WTC11 (cell line): ENCODE results near the gene ASTN2. TPM values are rescaled to one million over a fixed set of nuclear protein-coding genes. Genes with fewer than 3 reads are reported as not detected.

ENCODE experiments used
- ATAC-seq: fragments of 200-7000 bp; cut with Tn5 transposase; 2 replicates; pipeline ENCODE4 v1.10.0; 2021; ENCODE audit warnings: mild to moderate bottlenecking, moderate library complexity
- CTCF ChIA-PET: fragments of 300-600 bp; sonication (Branson Sonifier 250); formaldehyde crosslinking; loops from one replicate; lab custom pipeline; 2021; ENCODE audit warnings: antibody characterized with exemption; lab: Charles Lee
- POLR2A ChIA-PET: fragments of 350-600 bp; sonication (Branson Sonifier 250); formaldehyde crosslinking; loops from one replicate; lab custom pipeline; 2021; ENCODE audit warnings: antibody characterized with exemption; lab: Charles Lee
- DNase-seq: peaks from one replicate; pipeline ENCODE4 v3.0.0; 2021; ENCODE audit warnings: low spot score
- H3K27ac Mint-ChIP-seq: 2 replicates; pipeline ENCODE4 v1.8.0; 2021; ENCODE audit warnings: mixed read lengths
- H3K27me3 Mint-ChIP-seq: 2 replicates; pipeline ENCODE4 v1.8.0; 2021; ENCODE audit warnings: low read depth, mild to moderate bottlenecking, moderate library complexity, mixed read lengths
- H3K36me3 Mint-ChIP-seq: 2 replicates; pipeline ENCODE4 v1.8.0; 2021; ENCODE audit warnings: mixed read lengths
- H3K4me1 Mint-ChIP-seq: 2 replicates; pipeline ENCODE4 v1.8.0; 2022; ENCODE audit warnings: mixed read lengths
- H3K4me3 Mint-ChIP-seq: 2 replicates; pipeline ENCODE4 v1.8.0; 2021; ENCODE audit warnings: mild to moderate bottlenecking, moderate library complexity, mixed read lengths
- H3K9me3 Mint-ChIP-seq: 2 replicates; pipeline ENCODE4 v1.8.0; 2021; ENCODE audit warnings: mixed read lengths
- ATF1 ChIP-seq: sonication (generic); formaldehyde crosslinking; IDR thresholded peaks from 2 replicates; pipeline ENCODE4 v1.8.1; 2023; ENCODE audit warnings: mild to moderate bottlenecking, moderate library complexity, missing genetic modification reagents
- FOXJ3 ChIP-seq: sonication (generic); formaldehyde crosslinking; IDR thresholded peaks from 2 replicates; pipeline ENCODE4 v1.9.0; 2021; ENCODE audit warnings: missing genetic modification reagents, mild to moderate bottlenecking, borderline replicate concordance
- GRHL2 ChIP-seq: fragments of 250-450 bp; sonication (Bioruptor Pico); IDR thresholded peaks from 2 replicates; pipeline ENCODE4 v1.8.0; 2022; ENCODE audit warnings: mild to moderate bottlenecking, moderate library complexity; ENCODE audit not compliant: insufficient replicate concordance, severe bottlenecking
- GTF2I ChIP-seq: fragments of 250-450 bp; sonication (Bioruptor Pico); conservative IDR thresholded peaks from 2 replicates; pipeline ENCODE4 v1.4.0; 2021; ENCODE audit warnings: mild to moderate bottlenecking
- TEAD4 ChIP-seq: sonication (generic); formaldehyde crosslinking; IDR thresholded peaks from 2 replicates; pipeline ENCODE4 v1.8.0; 2022; ENCODE audit warnings: mild to moderate bottlenecking, missing genetic modification reagents
- ZNF232 ChIP-seq: sonication (generic); formaldehyde crosslinking; IDR thresholded peaks from 2 replicates; pipeline ENCODE4 v1.8.0; 2022; ENCODE audit warnings: mild to moderate bottlenecking, missing genetic modification reagents
- ZNF671 ChIP-seq: fragments of 250-450 bp; sonication (Bioruptor Pico); IDR thresholded peaks from 2 replicates; pipeline ENCODE4 v1.8.0; 2021; ENCODE audit warnings: mild to moderate bottlenecking
- total RNA-seq: library from RNA; stranded (reverse); gene quantifications from 3 replicates; pipeline ENCODE4 v1.2.3, GENCODE V29; 2021
- TF ChIP-seq, protein P1 (sequence below): sonication (generic); formaldehyde crosslinking; IDR thresholded peaks from 2 replicates; pipeline ENCODE4 v1.8.1; 2023; ENCODE audit warnings: mild to moderate bottlenecking, missing genetic modification reagents
- TF ChIP-seq, protein P2 (sequence below): sonication (generic); formaldehyde crosslinking; IDR thresholded peaks from 2 replicates; pipeline ENCODE4 v1.8.1; 2023; ENCODE audit warnings: mild to moderate bottlenecking, missing genetic modification reagents, moderate library complexity
- TF ChIP-seq, protein P3 (sequence below): sonication (generic); formaldehyde crosslinking; IDR thresholded peaks from 2 replicates; pipeline ENCODE4 v1.8.1; 2023; ENCODE audit warnings: mild to moderate bottlenecking, missing genetic modification reagents
- TF ChIP-seq, protein P4 (sequence below): fragments of 250-450 bp; sonication (Bioruptor Pico); conservative IDR thresholded peaks from 2 replicates; pipeline ENCODE4 v1.9.0; 2021; ENCODE audit warnings: mild to moderate bottlenecking
- TF ChIP-seq, protein P5 (sequence below): fragments of 250-450 bp; sonication (Bioruptor Pico); IDR thresholded peaks from 2 replicates; pipeline ENCODE4 v1.9.0; 2021; ENCODE audit warnings: mild to moderate bottlenecking
- TF ChIP-seq, protein P6 (sequence below): sonication (generic); formaldehyde crosslinking; IDR thresholded peaks from 2 replicates; pipeline ENCODE4 v1.8.0; 2022; ENCODE audit warnings: missing genetic modification reagents
- TF ChIP-seq, protein P7 (sequence below): sonication (generic); formaldehyde crosslinking; conservative IDR thresholded peaks from 2 replicates; pipeline ENCODE4 v1.8.1; 2022; ENCODE audit warnings: mild to moderate bottlenecking, missing genetic modification reagents
- TF ChIP-seq, protein P8 (sequence below): sonication (generic); formaldehyde crosslinking; IDR thresholded peaks from 2 replicates; pipeline ENCODE4 v1.8.0; 2023; ENCODE audit warnings: missing genetic modification reagents
- TF ChIP-seq, protein P9 (sequence below): fragments of 250-450 bp; sonication (Bioruptor Pico); IDR thresholded peaks from 2 replicates; pipeline ENCODE4 v2.1.2; 2022; ENCODE audit warnings: mild to moderate bottlenecking, moderate library complexity
- TF ChIP-seq, protein P10 (sequence below): sonication (generic); formaldehyde crosslinking; conservative IDR thresholded peaks from 2 replicates; pipeline ENCODE4 v1.8.1; 2023; ENCODE audit warnings: mild to moderate bottlenecking, low read depth, missing genetic modification reagents, moderate library complexity

The ASTN2 gene
- total RNA-seq, 1 experiment from 2014 or later, result 16.2 TPM

DNA sequence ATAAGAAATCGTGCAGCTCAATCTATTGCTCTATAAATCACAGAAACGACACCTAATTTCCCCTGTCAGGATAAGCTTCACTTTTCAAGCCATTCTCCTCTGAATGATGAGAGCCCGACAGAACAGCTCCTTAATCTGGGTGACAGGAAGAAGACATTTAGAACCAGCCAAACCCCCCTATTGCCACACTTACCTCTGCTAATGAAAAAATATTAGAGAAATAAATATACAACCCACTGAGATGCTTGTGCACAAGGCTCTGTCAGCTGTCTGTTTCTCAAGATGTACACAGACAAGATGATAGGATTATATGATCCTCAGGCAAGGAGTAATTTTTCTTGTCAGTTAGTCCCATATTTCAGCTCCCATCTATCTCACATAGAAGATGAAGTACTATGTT, 785.2 kb downstream of the ASTN2 start:
- POLR2A ChIA-PET, result no interaction called here
- ATAC-seq, result no peak
- TF ChIP-seq, protein P1, sequence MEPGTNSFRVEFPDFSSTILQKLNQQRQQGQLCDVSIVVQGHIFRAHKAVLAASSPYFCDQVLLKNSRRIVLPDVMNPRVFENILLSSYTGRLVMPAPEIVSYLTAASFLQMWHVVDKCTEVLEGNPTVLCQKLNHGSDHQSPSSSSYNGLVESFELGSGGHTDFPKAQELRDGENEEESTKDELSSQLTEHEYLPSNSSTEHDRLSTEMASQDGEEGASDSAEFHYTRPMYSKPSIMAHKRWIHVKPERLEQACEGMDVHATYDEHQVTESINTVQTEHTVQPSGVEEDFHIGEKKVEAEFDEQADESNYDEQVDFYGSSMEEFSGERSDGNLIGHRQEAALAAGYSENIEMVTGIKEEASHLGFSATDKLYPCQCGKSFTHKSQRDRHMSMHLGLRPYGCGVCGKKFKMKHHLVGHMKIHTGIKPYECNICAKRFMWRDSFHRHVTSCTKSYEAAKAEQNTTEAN (CRISPR knock-in tag), result no peak
- TF ChIP-seq, protein P2, sequence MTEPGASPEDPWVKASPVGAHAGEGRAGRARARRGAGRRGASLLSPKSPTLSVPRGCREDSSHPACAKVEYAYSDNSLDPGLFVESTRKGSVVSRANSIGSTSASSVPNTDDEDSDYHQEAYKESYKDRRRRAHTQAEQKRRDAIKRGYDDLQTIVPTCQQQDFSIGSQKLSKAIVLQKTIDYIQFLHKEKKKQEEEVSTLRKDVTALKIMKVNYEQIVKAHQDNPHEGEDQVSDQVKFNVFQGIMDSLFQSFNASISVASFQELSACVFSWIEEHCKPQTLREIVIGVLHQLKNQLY (CRISPR knock-in tag), result no peak
- TF ChIP-seq ATF1 (CRISPR knock-in tag), result no peak
- TF ChIP-seq ZNF232 (CRISPR knock-in tag), result no peak
- TF ChIP-seq, protein P3, sequence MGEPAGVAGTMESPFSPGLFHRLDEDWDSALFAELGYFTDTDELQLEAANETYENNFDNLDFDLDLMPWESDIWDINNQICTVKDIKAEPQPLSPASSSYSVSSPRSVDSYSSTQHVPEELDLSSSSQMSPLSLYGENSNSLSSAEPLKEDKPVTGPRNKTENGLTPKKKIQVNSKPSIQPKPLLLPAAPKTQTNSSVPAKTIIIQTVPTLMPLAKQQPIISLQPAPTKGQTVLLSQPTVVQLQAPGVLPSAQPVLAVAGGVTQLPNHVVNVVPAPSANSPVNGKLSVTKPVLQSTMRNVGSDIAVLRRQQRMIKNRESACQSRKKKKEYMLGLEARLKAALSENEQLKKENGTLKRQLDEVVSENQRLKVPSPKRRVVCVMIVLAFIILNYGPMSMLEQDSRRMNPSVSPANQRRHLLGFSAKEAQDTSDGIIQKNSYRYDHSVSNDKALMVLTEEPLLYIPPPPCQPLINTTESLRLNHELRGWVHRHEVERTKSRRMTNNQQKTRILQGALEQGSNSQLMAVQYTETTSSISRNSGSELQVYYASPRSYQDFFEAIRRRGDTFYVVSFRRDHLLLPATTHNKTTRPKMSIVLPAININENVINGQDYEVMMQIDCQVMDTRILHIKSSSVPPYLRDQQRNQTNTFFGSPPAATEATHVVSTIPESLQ, result no peak
- TF ChIP-seq, protein P4, sequence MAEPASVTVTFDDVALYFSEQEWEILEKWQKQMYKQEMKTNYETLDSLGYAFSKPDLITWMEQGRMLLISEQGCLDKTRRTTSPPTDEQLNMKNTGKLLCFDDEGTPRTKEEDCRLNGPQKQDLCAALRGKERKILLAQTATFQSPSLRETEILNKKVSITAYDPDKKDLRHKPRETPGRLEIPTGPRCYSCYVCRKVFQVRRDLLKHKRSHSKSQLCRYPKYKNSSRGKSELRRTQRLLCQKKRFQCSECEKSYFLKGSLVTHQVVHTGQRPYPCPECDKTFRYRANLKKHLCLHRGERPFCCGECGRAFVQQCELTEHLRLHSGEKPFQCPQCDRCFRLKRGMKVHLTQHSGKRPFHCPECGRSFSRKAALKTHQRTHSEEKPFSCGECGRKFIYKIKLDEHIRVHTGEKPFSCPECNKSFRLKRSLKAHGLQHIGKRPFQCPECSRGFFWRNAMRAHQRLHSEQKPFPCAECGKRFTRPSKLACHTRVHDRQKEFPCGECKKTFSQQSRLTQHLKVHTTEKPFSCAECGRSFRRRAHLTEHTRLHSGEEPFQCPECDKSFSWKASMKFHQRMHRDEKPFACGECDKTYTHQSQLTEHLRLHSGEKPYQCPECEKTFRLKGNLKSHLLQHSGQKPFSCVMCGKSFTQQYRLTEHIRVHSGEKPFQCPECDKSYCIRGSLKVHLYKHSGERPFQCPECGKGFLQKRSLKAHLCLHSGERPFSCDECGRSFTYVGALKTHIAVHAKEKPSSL (CRISPR knock-in tag), result no peak
- TF ChIP-seq, protein P5, sequence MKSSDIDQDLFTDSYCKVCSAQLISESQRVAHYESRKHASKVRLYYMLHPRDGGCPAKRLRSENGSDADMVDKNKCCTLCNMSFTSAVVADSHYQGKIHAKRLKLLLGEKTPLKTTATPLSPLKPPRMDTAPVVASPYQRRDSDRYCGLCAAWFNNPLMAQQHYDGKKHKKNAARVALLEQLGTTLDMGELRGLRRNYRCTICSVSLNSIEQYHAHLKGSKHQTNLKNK (CRISPR knock-in tag), result no peak
- TF ChIP-seq, protein P6, sequence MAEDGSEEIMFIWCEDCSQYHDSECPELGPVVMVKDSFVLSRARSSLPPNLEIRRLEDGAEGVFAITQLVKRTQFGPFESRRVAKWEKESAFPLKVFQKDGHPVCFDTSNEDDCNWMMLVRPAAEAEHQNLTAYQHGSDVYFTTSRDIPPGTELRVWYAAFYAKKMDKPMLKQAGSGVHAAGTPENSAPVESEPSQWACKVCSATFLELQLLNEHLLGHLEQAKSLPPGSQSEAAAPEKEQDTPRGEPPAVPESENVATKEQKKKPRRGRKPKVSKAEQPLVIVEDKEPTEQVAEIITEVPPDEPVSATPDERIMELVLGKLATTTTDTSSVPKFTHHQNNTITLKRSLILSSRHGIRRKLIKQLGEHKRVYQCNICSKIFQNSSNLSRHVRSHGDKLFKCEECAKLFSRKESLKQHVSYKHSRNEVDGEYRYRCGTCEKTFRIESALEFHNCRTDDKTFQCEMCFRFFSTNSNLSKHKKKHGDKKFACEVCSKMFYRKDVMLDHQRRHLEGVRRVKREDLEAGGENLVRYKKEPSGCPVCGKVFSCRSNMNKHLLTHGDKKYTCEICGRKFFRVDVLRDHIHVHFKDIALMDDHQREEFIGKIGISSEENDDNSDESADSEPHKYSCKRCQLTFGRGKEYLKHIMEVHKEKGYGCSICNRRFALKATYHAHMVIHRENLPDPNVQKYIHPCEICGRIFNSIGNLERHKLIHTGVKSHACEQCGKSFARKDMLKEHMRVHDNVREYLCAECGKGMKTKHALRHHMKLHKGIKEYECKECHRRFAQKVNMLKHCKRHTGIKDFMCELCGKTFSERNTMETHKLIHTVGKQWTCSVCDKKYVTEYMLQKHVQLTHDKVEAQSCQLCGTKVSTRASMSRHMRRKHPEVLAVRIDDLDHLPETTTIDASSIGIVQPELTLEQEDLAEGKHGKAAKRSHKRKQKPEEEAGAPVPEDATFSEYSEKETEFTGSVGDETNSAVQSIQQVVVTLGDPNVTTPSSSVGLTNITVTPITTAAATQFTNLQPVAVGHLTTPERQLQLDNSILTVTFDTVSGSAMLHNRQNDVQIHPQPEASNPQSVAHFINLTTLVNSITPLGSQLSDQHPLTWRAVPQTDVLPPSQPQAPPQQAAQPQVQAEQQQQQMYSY (CRISPR knock-in tag), result no peak
- TF ChIP-seq, protein P7, sequence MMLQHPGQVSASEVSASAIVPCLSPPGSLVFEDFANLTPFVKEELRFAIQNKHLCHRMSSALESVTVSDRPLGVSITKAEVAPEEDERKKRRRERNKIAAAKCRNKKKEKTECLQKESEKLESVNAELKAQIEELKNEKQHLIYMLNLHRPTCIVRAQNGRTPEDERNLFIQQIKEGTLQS (CRISPR knock-in tag), result no peak
- TF ChIP-seq ZNF671 (CRISPR knock-in tag), result no peak
- no peak for TF ChIP-seq GRHL2
- TF ChIP-seq GTF2I (CRISPR knock-in tag), result no peak
- TF ChIP-seq TEAD4 (CRISPR knock-in tag), result no peak
- TF ChIP-seq, protein P8, sequence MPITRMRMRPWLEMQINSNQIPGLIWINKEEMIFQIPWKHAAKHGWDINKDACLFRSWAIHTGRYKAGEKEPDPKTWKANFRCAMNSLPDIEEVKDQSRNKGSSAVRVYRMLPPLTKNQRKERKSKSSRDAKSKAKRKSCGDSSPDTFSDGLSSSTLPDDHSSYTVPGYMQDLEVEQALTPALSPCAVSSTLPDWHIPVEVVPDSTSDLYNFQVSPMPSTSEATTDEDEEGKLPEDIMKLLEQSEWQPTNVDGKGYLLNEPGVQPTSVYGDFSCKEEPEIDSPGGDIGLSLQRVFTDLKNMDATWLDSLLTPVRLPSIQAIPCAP (CRISPR knock-in tag), result no peak
- TF ChIP-seq, protein P9, sequence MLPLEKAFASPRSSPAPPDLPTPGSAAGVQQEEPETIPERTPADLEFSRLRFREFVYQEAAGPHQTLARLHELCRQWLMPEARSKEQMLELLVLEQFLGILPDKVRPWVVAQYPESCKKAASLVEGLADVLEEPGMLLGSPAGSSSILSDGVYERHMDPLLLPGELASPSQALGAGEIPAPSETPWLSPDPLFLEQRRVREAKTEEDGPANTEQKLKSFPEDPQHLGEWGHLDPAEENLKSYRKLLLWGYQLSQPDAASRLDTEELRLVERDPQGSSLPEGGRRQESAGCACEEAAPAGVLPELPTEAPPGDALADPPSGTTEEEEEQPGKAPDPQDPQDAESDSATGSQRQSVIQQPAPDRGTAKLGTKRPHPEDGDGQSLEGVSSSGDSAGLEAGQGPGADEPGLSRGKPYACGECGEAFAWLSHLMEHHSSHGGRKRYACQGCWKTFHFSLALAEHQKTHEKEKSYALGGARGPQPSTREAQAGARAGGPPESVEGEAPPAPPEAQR (CRISPR knock-in tag), result no peak
- TF ChIP-seq, protein P10, sequence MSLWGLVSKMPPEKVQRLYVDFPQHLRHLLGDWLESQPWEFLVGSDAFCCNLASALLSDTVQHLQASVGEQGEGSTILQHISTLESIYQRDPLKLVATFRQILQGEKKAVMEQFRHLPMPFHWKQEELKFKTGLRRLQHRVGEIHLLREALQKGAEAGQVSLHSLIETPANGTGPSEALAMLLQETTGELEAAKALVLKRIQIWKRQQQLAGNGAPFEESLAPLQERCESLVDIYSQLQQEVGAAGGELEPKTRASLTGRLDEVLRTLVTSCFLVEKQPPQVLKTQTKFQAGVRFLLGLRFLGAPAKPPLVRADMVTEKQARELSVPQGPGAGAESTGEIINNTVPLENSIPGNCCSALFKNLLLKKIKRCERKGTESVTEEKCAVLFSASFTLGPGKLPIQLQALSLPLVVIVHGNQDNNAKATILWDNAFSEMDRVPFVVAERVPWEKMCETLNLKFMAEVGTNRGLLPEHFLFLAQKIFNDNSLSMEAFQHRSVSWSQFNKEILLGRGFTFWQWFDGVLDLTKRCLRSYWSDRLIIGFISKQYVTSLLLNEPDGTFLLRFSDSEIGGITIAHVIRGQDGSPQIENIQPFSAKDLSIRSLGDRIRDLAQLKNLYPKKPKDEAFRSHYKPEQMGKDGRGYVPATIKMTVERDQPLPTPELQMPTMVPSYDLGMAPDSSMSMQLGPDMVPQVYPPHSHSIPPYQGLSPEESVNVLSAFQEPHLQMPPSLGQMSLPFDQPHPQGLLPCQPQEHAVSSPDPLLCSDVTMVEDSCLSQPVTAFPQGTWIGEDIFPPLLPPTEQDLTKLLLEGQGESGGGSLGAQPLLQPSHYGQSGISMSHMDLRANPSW (CRISPR knock-in tag), result no peak
- TF ChIP-seq FOXJ3 (CRISPR knock-in tag), result no peak

More for the DNA sequence above, 785.2 kb downstream of the ASTN2 start:
- Mint-ChIP-seq H3K4me3 (no peak overlapping the region), H3K4me1 (peaks cover 19% of the 10 kb centered on the region), H3K9me3 (0 out of 2 replicates have a peak, but pooled peaks cover 4% of the 10 kb centered on the region), H3K27ac (no peak overlapping the region), H3K27me3 (no peaks in the 10 kb centered on the region; the same call in 1 of the 2 replicates), H3K36me3 (no peaks in the 10 kb centered on the region; the same call in 1 of the 2 replicates)
- DNase-seq, result no peak
- CTCF ChIA-PET, result interaction anchor here (0.7 kb wide), 1 partner anchor 1890 kb away, joined by 3 read pairs; no protein-coding TSS in a partner anchor
